Ecto neural progenitor cell (in vitro differentiated cells): ENCODE measurements around the gene NFE2L2.
"Not testable (repeated sequence)": the region's sequence is repeated elsewhere in the genome, so short reads cannot be mapped to it uniquely, and the experiment has no call there.

Experiments used
- DNase-seq: peaks from one replicate; pipeline ENCODE4 v3.0.0-alpha.2; 2018; ENCODE audit warnings: low spot score

NFE2L2 gene

GRCh38 chr2:177281400-177282180, 17.1 kb upstream of the NFE2L2 start:
- DNase-seq = no peak

- no peak for DNase-seq
These were observed 15.3 kb upstream of the NFE2L2 start for GRCh38 chr2:177279847-177280246.

GRCh38 chr2:177275743-177276055, 11.2 kb upstream of the NFE2L2 start:
- no peak for DNase-seq

- DNase-seq = no peak
These were observed 10.7 kb upstream of the NFE2L2 start for GRCh38 chr2:177275040-177275742.

- DNase-seq = no peak
These were observed 8.9 kb upstream of the NFE2L2 start for GRCh38 chr2:177273408-177273807.

GRCh38 chr2:177272765-177273164, 8.2 kb upstream of the NFE2L2 start:
- no peak for DNase-seq

- DNase-seq = no peak
These were observed 7.6 kb upstream of the NFE2L2 start for GRCh38 chr2:177271981-177272666.

- no peak for DNase-seq
These were observed 6.0 kb upstream of the NFE2L2 start for GRCh38 chr2:177270531-177270930.

GRCh38 chr2:177268901-177269300, 4.4 kb upstream of the NFE2L2 start:
- DNase-seq = no peak

GRCh38 chr2:177268187-177268871, 3.8 kb upstream of the NFE2L2 start:
- DNase-seq = no peak

GRCh38 chr2:177266955-177267354, 2.4 kb upstream of the NFE2L2 start:
- not testable (repeated sequence) for DNase-seq

GRCh38 chr2:177265824-177266817, 1.6 kb upstream of the NFE2L2 start:
- no peak for DNase-seq

GRCh38 chr2:177264209-177264692, 276 bp downstream of the NFE2L2 start:
- no peak for DNase-seq

- peak; percentile 95 for DNase-seq
These were observed 897 bp downstream of the NFE2L2 start for GRCh38 chr2:177263451-177264208.

- no peak for DNase-seq
These were observed 1.5 kb downstream of the NFE2L2 start for GRCh38 chr2:177262958-177263450.

GRCh38 chr2:177262092-177262491, 2.4 kb downstream of the NFE2L2 start:
- no peak for DNase-seq

- DNase-seq = no peak
These were observed 3.1 kb downstream of the NFE2L2 start for GRCh38 chr2:177261116-177262060.

GRCh38 chr2:177260379-177260778, 4.1 kb downstream of the NFE2L2 start:
- DNase-seq = no peak

GRCh38 chr2:177258059-177258458, 6.5 kb downstream of the NFE2L2 start:
- no peak for DNase-seq
